IMR-90 (cell line): ENCODE data around the gene ANO9. TPM values are rescaled to one million over a fixed set of nuclear protein-coding genes. Genes with fewer than 3 reads are reported as not detected.

Experiments used
- ATAC-seq: fragments of 200-7000 bp; cut with Tn5 transposase; 2 replicates; pipeline ENCODE4 v1.9.1; 2020; ENCODE audit warnings: low read depth, mild to moderate bottlenecking, moderate library complexity
- BruUV-seq: library from RNA; stranded (reverse); fragments of 400-500 nt; replicated peaks from 2 replicates; lab custom pipeline; 2021; lab: Mats Ljungman, UMichigan
- CTCF ChIA-PET: fragments of 300-600 bp; formaldehyde crosslinking; extraction: SDS; loops from one replicate; lab custom pipeline; 2021; ENCODE audit warnings: antibody characterized with exemption; lab: Yijun Ruan, JAX
- POLR2A ChIA-PET: fragments of 300-600 bp; sonication (Branson Sonifier 250); formaldehyde crosslinking; loops from one replicate; lab custom pipeline; 2022; ENCODE audit warnings: antibody characterized with exemption; ENCODE audit not compliant: unreplicated experiment; lab: Charles Lee
- DNase-seq: peaks from one replicate; pipeline ENCODE4 v3.0.0; 2013
- H2AFZ ChIP-seq: replicated peaks from 2 replicates; pipeline ENCODE3; 2013; ENCODE audit warnings: low read length, mild to moderate bottlenecking; ENCODE audit not compliant: poor library complexity
- H2AK5ac ChIP-seq: 2 replicates; pipeline ENCODE4 v1.6.1; 2013; ENCODE audit warnings: low read depth, low read length, inconsistent platforms
- H2AK9ac ChIP-seq: replicated peaks from 2 replicates; pipeline ENCODE3; 2013; ENCODE audit warnings: mild to moderate bottlenecking, low read depth, low read length, moderate library complexity; ENCODE audit not compliant: poor library complexity
- H2BK120ac ChIP-seq: 2 replicates; pipeline ENCODE4 v1.6.1; 2013; ENCODE audit warnings: low read depth, low read length, inconsistent platforms
- H2BK15ac ChIP-seq: 3 replicates; pipeline ENCODE4 v1.6.1; 2013; ENCODE audit warnings: low read depth, low read length, inconsistent platforms
- H2BK20ac ChIP-seq: 2 replicates; pipeline ENCODE4 v1.6.1; 2013; ENCODE audit warnings: low read depth, mild to moderate bottlenecking, inconsistent platforms, low read length, moderate library complexity
- H2BK5ac ChIP-seq: 2 replicates; pipeline ENCODE4 v1.6.1; 2013; ENCODE audit warnings: mild to moderate bottlenecking, low read depth, low read length, inconsistent platforms; ENCODE audit not compliant: poor library complexity, severe bottlenecking
- H3K14ac ChIP-seq: replicated peaks from 2 replicates; pipeline ENCODE4 v1.6.1; 2013; ENCODE audit warnings: low read depth, low read length, inconsistent platforms
- H3K18ac ChIP-seq: 2 replicates; pipeline ENCODE4 v1.6.1; 2013; ENCODE audit warnings: low read depth, low read length, control low read depth
- H3K23ac ChIP-seq: 2 replicates; pipeline ENCODE4 v1.6.1; 2013; ENCODE audit warnings: low read depth, low read length, inconsistent platforms
- H3K27ac ChIP-seq: 2 replicates; pipeline ENCODE4 v1.5.1; 2013; ENCODE audit warnings: mild to moderate bottlenecking, control low read depth, low read length; ENCODE audit not compliant: insufficient read depth
- H3K27me3 ChIP-seq: 2 replicates; pipeline ENCODE4 v1.6.1; 2013; ENCODE audit warnings: low read length; ENCODE audit not compliant: control insufficient read depth, insufficient read depth
- H3K36me3 ChIP-seq: 2 replicates; pipeline ENCODE4 v1.6.1; 2013; ENCODE audit warnings: low read length, mixed read lengths; ENCODE audit not compliant: control insufficient read depth, insufficient read depth
- H3K4ac ChIP-seq: 2 replicates; pipeline ENCODE4 v1.6.1; 2013; ENCODE audit warnings: low read depth, low read length, inconsistent platforms
- H3K4me1 ChIP-seq: 2 replicates; pipeline ENCODE4 v1.6.1; 2013; ENCODE audit warnings: low read length, mixed read lengths; ENCODE audit not compliant: control insufficient read depth, insufficient read depth
- H3K4me2 ChIP-seq: 2 replicates; pipeline ENCODE4 v1.6.1; 2013; ENCODE audit warnings: low read depth, mild to moderate bottlenecking, control low read depth, low read length, moderate library complexity
- H3K4me3 ChIP-seq: 2 replicates; pipeline ENCODE4 v1.5.1; 2013; ENCODE audit warnings: low read depth, mild to moderate bottlenecking, control low read depth, low read length, moderate library complexity; ENCODE audit not compliant: insufficient read depth
- H3K56ac ChIP-seq: 2 replicates; pipeline ENCODE4 v1.6.1; 2013; ENCODE audit warnings: low read length, inconsistent platforms; ENCODE audit not compliant: insufficient read depth; ENCODE audit errors: extremely low read depth
- H3K79me1 ChIP-seq, 2 experiments: 2 replicates each; pipeline ENCODE4 v1.6.1; 2013; ENCODE audit warnings: low read length in 2 of 2, inconsistent platforms in 1 of 2, low read depth in 1 of 2
- H3K9ac ChIP-seq: 2 replicates; pipeline ENCODE4 v1.6.1; 2013; ENCODE audit warnings: low read depth, low read length, control low read depth
- H3K9me1 ChIP-seq: 2 replicates; pipeline ENCODE4 v1.6.1; 2013; ENCODE audit warnings: low read length, inconsistent platforms; ENCODE audit not compliant: insufficient read depth
- H3K9me3 ChIP-seq: 2 replicates; pipeline ENCODE4 v1.6.1; 2013; ENCODE audit warnings: low read length; ENCODE audit not compliant: control insufficient read depth, insufficient read depth
- H4K20me1 ChIP-seq: 2 replicates; pipeline ENCODE4 v1.6.1; 2013; ENCODE audit warnings: low read length, inconsistent platforms; ENCODE audit not compliant: insufficient read depth
- H4K5ac ChIP-seq: 2 replicates; pipeline ENCODE4 v1.6.1; 2013; ENCODE audit warnings: mild to moderate bottlenecking, low read depth, low read length, control low read depth
- H4K8ac ChIP-seq, 2 experiments: 2 replicates each; pipeline ENCODE4 v1.6.1; 2013; ENCODE audit warnings: low read depth in 2 of 2, low read length in 2 of 2, control low read depth in 1 of 2, inconsistent platforms in 1 of 2
- H4K91ac ChIP-seq: 2 replicates; pipeline ENCODE4 v1.6.1; 2013; ENCODE audit warnings: low read depth, low read length, inconsistent platforms; ENCODE audit not compliant: insufficient read depth
- BHLHE40 ChIP-seq: fragments of 150-350 bp; IDR thresholded peaks from 2 replicates; pipeline ENCODE4 v1.6.1; 2016; ENCODE audit warnings: mild to moderate bottlenecking, low read depth, low read length
- CEBPB ChIP-seq: IDR thresholded peaks from 2 replicates; pipeline ENCODE4 v1.6.1; 2012; ENCODE audit warnings: low read depth, low read length, improper control_type of control experiment
- CHD1 ChIP-seq: IDR thresholded peaks from 2 replicates; pipeline ENCODE4 v1.6.1; 2012; ENCODE audit warnings: low read depth, low read length, improper control_type of control experiment
- ELK1 ChIP-seq: fragments of 150-350 bp; IDR thresholded peaks from 2 replicates; pipeline ENCODE4 v1.6.1; 2016; ENCODE audit warnings: low read depth, mild to moderate bottlenecking, low read length, moderate library complexity, borderline replicate concordance
- FOS ChIP-seq: fragments of 150-350 bp; IDR thresholded peaks from 2 replicates; pipeline ENCODE4 v1.6.1; 2016; ENCODE audit warnings: low read depth, low read length
- MAFK ChIP-seq: IDR thresholded peaks from 2 replicates; pipeline ENCODE4 v1.6.1; 2012; ENCODE audit warnings: low read depth, low read length, improper control_type of control experiment
- MAZ ChIP-seq: IDR thresholded peaks from 2 replicates; pipeline ENCODE4 v1.6.1; 2012; ENCODE audit warnings: low read depth, mild to moderate bottlenecking, low read length, improper control_type of control experiment, moderate library complexity, borderline replicate concordance
- NFE2L2 ChIP-seq: fragments of 150-350 bp; IDR thresholded peaks from 2 replicates; pipeline ENCODE4 v1.6.1; 2016; ENCODE audit warnings: low read depth, mild to moderate bottlenecking, low read length
- POLR2A ChIP-seq: IDR thresholded peaks from 2 replicates; pipeline ENCODE4 v1.6.1; 2012; ENCODE audit warnings: mild to moderate bottlenecking, low read depth, low read length
- RFX5 ChIP-seq: IDR thresholded peaks from 2 replicates; pipeline ENCODE4 v1.8.0; 2012; ENCODE audit warnings: low read depth, mild to moderate bottlenecking, low read length, moderate library complexity
- SMC3 ChIP-seq: fragments of 150-350 bp; IDR thresholded peaks from 2 replicates; pipeline ENCODE4 v1.6.1; 2016; ENCODE audit warnings: low read depth, mild to moderate bottlenecking, antibody characterized with exemption, low read length, moderate library complexity
- WGBS, 2 experiments: methylation state at CpG; one replicate each; pipeline versions ENCODE4 v1.1.5 to v1.1.7; 2013; ENCODE audit warnings: missing lambda C conversion rate in 2 of 2; ENCODE audit not compliant: insufficient read length in 1 of 2; ENCODE audit errors: extremely low coverage in 2 of 2; 5-methylcytosine and 5-hydroxymethylcytosine counted together
- dilution Hi-C: fragments of 300-500 bp; cut with HindIII; formaldehyde crosslinking; loops from one replicate; pipeline ENCODE4 v1.14.3; 2018; ENCODE audit warnings: low sequenced_read_pairs; ENCODE audit not compliant: unreplicated experiment
- in situ Hi-C: fragments of 300-500 bp; cut with MboI; formaldehyde crosslinking; loops from 3 replicates; pipeline ENCODE4 v1.14.3; 2019; ENCODE audit warnings: low sequenced_read_pairs, inconsistent platforms, mixed read lengths
- intact Hi-C: fragments of 100-400 bp; cut with micrococcal nuclease; formaldehyde crosslinking; loops from 2 replicates; pipeline ENCODE4 v1.10.0; 2022
- polyA plus RNA-seq, 3 experiments: library from polyadenylated mRNA; depleted of rRNA; stranded (reverse); fragments of >200 nt; gene quantifications; 2 replicates each; pipeline ENCODE4 v1.2.3, GENCODE V29; 2012; ENCODE audit warnings: low replicate concordance in 1 of 3
- total RNA-seq: library from RNA; depleted of rRNA; stranded (reverse); fragments of >200 nt; gene quantifications from 2 replicates; pipeline ENCODE4 v1.2.3, GENCODE V29; 2012

ANO9 gene
- total and polyA plus RNA-seq, 2 of the 4 experiments (the other 2 are of a cell fraction) = not detected

GRCh38 chr11:403761-404431 lies 37.9 kb downstream of the ANO9 start:
- H3K14ac ChIP-seq = no peak overlapping the region
- no peak overlapping the region for H3K4ac ChIP-seq
- peak overlapping the region; percentile 28 for H2AK9ac ChIP-seq
- ChIA-PET CTCF (no interaction called here), POLR2A (no interaction called here)
- H4K20me1 ChIP-seq = no peaks in the 10 kb centered on the region
- no peak for DNase-seq
- no peak overlapping the region for H2BK20ac ChIP-seq
- dilution Hi-C loops = no loop called here
- H3K56ac ChIP-seq = no peak overlapping the region
- no peak overlapping the region for H3K4me3 ChIP-seq
- no peaks in the 10 kb centered on the region for H3K9me1 ChIP-seq
- in situ Hi-C loops = no loop called here
- H4K91ac ChIP-seq = no peak overlapping the region
- H3K36me3 ChIP-seq = no peaks in the 10 kb centered on the region
- intact Hi-C loops = no loop called here
- peaks cover 5% of the 10 kb centered on the region; the same call in 1 of the 2 replicates for H3K9me3 ChIP-seq
- H4K8ac ChIP-seq = no peak overlapping the region
- no peak overlapping the region for H2BK5ac ChIP-seq
- no peak overlapping the region for H3K23ac ChIP-seq
- H3K4me1 ChIP-seq = peaks cover 3% of the 10 kb centered on the region; the same call in 1 of the 2 replicates
- H3K79me1 ChIP-seq = no peaks in the 10 kb centered on the region
- H2BK15ac ChIP-seq = no peak overlapping the region
- H3K9ac ChIP-seq = no peak overlapping the region
- no peak for TF ChIP-seq POLR2A
- no peak for TF ChIP-seq ELK1
- TF ChIP-seq MAZ = no peak
- no peak for TF ChIP-seq CEBPB
- TF ChIP-seq MAFK = no peak
- TF ChIP-seq FOS = no peak
- TF ChIP-seq SMC3 = no peak
- TF ChIP-seq BHLHE40 = no peak
- no peak for TF ChIP-seq CHD1
- TF ChIP-seq RFX5 = no peak
- TF ChIP-seq NFE2L2 = no peak
- H2BK120ac ChIP-seq = no peak overlapping the region
- BruUV-seq = no TSS peak
- ATAC-seq = no peak
- H2AFZ ChIP-seq = no peak overlapping the region
- 95% methylated on average over 24 of the region's 27 CpGs; no CpG with 5 or more reads in 1 of the 2 experiments for WGBS, 2 experiments
- no peak overlapping the region for H2AK5ac ChIP-seq
- H3K18ac ChIP-seq = no peak overlapping the region
- peaks cover 15% of the 10 kb centered on the region for H3K27me3 ChIP-seq
- no peak overlapping the region for H3K4me2 ChIP-seq
- H4K5ac ChIP-seq = no peak overlapping the region
- no peak overlapping the region for H3K27ac ChIP-seq
